Measurements from ENCODE around the gene GPR143. TPM values are rescaled to one million over a fixed set of nuclear protein-coding genes. Genes with fewer than 3 reads are reported as not detected.

GPR143 gene
- total and polyA plus RNA-seq, 3 donors from 2014 or later = 1.7 to 2.7 (median 2.5) TPM

- Histone ChIP-seq H3K9me3 (no peaks in the 10 kb centered on the region), H3K27me3 (no peaks in the 10 kb centered on the region), H3K27ac (no peak overlapping the region), H3K4me3 (no peak overlapping the region), H3K4me1 (no peaks in the 10 kb centered on the region), H3K36me3 (ENCODE audit: low read depth, missing control alignments) (no peaks in the 10 kb centered on the region)
- intact Hi-C loops (cut with DNase I; ENCODE audit: low total_unique reads) = no loop called here
- WGBS, 2 donors = 75 to 100% methylated on average over 3 to 4 of the region's 4 CpGs
- DNase-seq = no peak
- TF ChIP-seq, protein P1, sequence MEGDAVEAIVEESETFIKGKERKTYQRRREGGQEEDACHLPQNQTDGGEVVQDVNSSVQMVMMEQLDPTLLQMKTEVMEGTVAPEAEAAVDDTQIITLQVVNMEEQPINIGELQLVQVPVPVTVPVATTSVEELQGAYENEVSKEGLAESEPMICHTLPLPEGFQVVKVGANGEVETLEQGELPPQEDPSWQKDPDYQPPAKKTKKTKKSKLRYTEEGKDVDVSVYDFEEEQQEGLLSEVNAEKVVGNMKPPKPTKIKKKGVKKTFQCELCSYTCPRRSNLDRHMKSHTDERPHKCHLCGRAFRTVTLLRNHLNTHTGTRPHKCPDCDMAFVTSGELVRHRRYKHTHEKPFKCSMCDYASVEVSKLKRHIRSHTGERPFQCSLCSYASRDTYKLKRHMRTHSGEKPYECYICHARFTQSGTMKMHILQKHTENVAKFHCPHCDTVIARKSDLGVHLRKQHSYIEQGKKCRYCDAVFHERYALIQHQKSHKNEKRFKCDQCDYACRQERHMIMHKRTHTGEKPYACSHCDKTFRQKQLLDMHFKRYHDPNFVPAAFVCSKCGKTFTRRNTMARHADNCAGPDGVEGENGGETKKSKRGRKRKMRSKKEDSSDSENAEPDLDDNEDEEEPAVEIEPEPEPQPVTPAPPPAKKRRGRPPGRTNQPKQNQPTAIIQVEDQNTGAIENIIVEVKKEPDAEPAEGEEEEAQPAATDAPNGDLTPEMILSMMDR (IDR thresholded peaks at IDR 0.05) = no peak
- TF ChIP-seq POLR2A (IDR thresholded peaks at IDR 0.05) = no peak
These were observed 37.1 kb upstream of the GPR143 start for GRCh38 chrX:9802737-9803136.

DNA sequence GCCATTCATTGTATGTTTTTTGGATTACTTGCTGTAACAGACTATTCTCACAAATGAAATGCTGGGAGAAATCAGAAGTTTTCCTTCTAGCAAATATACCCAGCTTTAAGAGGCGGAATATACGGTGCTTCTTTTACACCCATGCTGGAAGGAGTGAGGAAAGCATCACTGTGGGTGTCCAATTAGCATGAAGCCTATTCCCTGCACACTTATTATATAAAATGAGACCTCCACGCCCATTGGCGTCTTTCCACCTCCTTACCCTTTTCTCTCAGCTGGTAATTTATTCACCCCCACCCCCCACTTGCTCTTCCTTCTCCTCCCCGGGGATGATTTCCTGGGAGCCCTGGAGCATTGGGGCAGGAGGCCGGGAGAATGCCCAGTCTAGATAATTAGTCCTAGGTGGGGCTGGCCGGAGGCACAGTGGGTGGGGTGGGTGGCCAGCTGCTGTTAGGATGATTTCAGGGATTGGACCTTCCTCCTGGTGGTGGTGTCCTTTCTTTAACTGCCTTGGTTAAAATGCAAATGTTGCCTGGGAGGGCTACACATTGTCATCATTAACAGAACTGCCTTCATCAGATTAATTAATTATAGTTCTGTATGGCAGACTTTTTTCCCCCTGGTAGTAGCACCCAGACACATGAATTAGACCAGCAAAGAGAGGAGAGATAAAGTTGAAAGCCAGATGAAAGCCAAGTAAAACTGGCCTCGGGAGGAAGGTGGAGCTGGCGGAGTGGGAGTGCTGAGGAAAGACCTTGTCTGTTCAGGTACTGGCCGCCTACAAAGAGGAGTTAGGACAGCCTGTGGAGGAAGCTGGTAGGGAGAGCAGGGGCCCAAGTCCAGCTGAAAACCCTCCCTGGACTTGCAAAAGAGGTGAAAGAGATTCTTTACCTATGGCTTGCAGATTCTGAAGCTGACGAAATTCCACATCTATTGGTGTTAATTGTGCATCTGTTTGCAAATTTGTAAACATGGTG is 32.0 kb upstream of the GPR143 start:
- Histone ChIP-seq H3K9me3 (no peaks in the 10 kb centered on the region), H3K27ac (no peak overlapping the region), H3K4me3 (no peak overlapping the region), H3K36me3 (ENCODE audit: low read depth, missing control alignments) (no peaks in the 10 kb centered on the region), H3K27me3 (no peaks in the 10 kb centered on the region), H3K4me1 (no peaks in the 10 kb centered on the region)
- 72% methylated on average over 8 to 11 of the region's 11 CpGs for WGBS, 2 donors
- TF ChIP-seq, protein P1 (IDR thresholded peaks at IDR 0.05) = no peak
- no peak for TF ChIP-seq POLR2A (IDR thresholded peaks at IDR 0.05)
- no peak for DNase-seq
- intact Hi-C loops (cut with DNase I; ENCODE audit: low total_unique reads) = no loop called here

GRCh38 chrX:9794495-9794894 is 28.8 kb upstream of the GPR143 start:
- Histone ChIP-seq H3K9me3 (no peaks in the 10 kb centered on the region), H3K4me1 (no peaks in the 10 kb centered on the region), H3K27ac (no peak overlapping the region), H3K36me3 (ENCODE audit: low read depth, missing control alignments) (no peaks in the 10 kb centered on the region), H3K27me3 (no peaks in the 10 kb centered on the region), H3K4me3 (no peak overlapping the region)
- TF ChIP-seq, protein P1 (IDR thresholded peaks at IDR 0.05) = no peak
- no peak for TF ChIP-seq POLR2A (IDR thresholded peaks at IDR 0.05)
- DNase-seq = no peak
- intact Hi-C loops (cut with DNase I; ENCODE audit: low total_unique reads) = no loop called here
- WGBS, 2 donors = 88 to 96% methylated on average over 6 to 7 of the region's 7 CpGs

- intact Hi-C loops (cut with DNase I; ENCODE audit: low total_unique reads) = no loop called here
- no peaks in the 10 kb centered on the region for H3K36me3 ChIP-seq (ENCODE audit: low read depth, missing control alignments)
These were observed 25.2 kb upstream of the GPR143 start for GRCh38 chrX:9790866-9791265.

More at GRCh38 chrX:9790866-9791265, 25.2 kb upstream of the GPR143 start:
- Histone ChIP-seq H3K4me1 (no peaks in the 10 kb centered on the region), H3K4me3 (no peak overlapping the region), H3K27me3 (no peaks in the 10 kb centered on the region), H3K9me3 (no peaks in the 10 kb centered on the region), H3K27ac (no peak overlapping the region)
- 84 to 88% methylated on average over 6 of the region's 6 CpGs for WGBS, 2 donors
- no peak for TF ChIP-seq POLR2A (IDR thresholded peaks at IDR 0.05)
- TF ChIP-seq, protein P1 (IDR thresholded peaks at IDR 0.05) = no peak
- no peak for DNase-seq
